H1 (cell line): ENCODE results near the gene VWF. TPM values are rescaled to one million over a fixed set of nuclear protein-coding genes. Genes with fewer than 3 reads are reported as not detected.

ENCODE experiments used
- CTCF ChIA-PET: fragments of 300-600 bp; sonication (Branson Sonifier 250); formaldehyde crosslinking; loops from one replicate; lab custom pipeline; 2021; ENCODE audit not compliant: partially characterized antibody; lab: Charles Lee
- POLR2A ChIA-PET: fragments of 300-600 bp; sonication (Branson Sonifier 250); formaldehyde crosslinking; loops from one replicate; lab custom pipeline; 2021; ENCODE audit warnings: inconsistent platforms; ENCODE audit not compliant: partially characterized antibody; lab: Charles Lee
- DNase-seq, 2 experiments: peaks; one replicate each; pipeline versions ENCODE4 v3.0.0 to v3.0.0-alpha.2; 2010 to 2022; ENCODE audit warnings: low spot score in 2 of 2, low read depth in 1 of 2, mixed read lengths in 1 of 2
- FAIRE-seq: peaks from 2 replicates; lab custom pipeline; 2011; peaks lifted over from hg19 to GRCh38; lab: Jason Lieb, UNC
- H2AFZ ChIP-seq: 2 replicates; pipeline ENCODE4 v1.8.1; 2012; ENCODE audit warnings: low read length, inconsistent platforms
- H2AK5ac ChIP-seq: 2 replicates; pipeline ENCODE4 v1.6.1; 2013; ENCODE audit warnings: low read depth, low read length
- H2BK120ac ChIP-seq: replicated peaks from 2 replicates; pipeline ENCODE3; 2013; ENCODE audit warnings: low read depth, low read length, inconsistent platforms
- H2BK12ac ChIP-seq: 2 replicates; pipeline ENCODE4 v1.6.1; 2013; ENCODE audit warnings: low read depth, low read length
- H2BK15ac ChIP-seq: 2 replicates; pipeline ENCODE4 v1.6.1; 2013; ENCODE audit warnings: low read length
- H2BK20ac ChIP-seq: 2 replicates; pipeline ENCODE4 v1.6.1; 2013; ENCODE audit warnings: low read length
- H2BK5ac ChIP-seq: 2 replicates; pipeline ENCODE4 v1.6.1; 2013; ENCODE audit warnings: low read depth, low read length
- H3K14ac ChIP-seq: 2 replicates; pipeline ENCODE4 v1.6.1; 2013; ENCODE audit warnings: inconsistent platforms; ENCODE audit not compliant: insufficient read length
- H3K18ac ChIP-seq: 2 replicates; pipeline ENCODE4 v1.6.1; 2013; ENCODE audit warnings: low read length; ENCODE audit errors: extremely low read depth
- H3K23ac ChIP-seq: 2 replicates; pipeline ENCODE4 v1.6.1; 2013; ENCODE audit warnings: inconsistent platforms; ENCODE audit not compliant: insufficient read length
- H3K23me2 ChIP-seq: 2 replicates; pipeline ENCODE4 v1.6.1; 2013; ENCODE audit warnings: low read depth, low read length
- H3K27ac ChIP-seq: 2 replicates; pipeline ENCODE4 v1.6.1; 2011; ENCODE audit warnings: low read depth, low read length, inconsistent platforms
- H3K27me3 ChIP-seq, 4 experiments: replicated peaks in 1 of 4; 1 replicate in 1 of 4; 2 replicates in 3 of 4; pipeline versions ENCODE4 v1.6.1 to v1.8.1; 2011 to 2013; ENCODE audit warnings: low read length in 3 of 4, mild to moderate bottlenecking in 3 of 4, inconsistent platforms in 2 of 4, mixed read lengths in 2 of 4, moderate library complexity in 1 of 4; ENCODE audit not compliant: control insufficient read depth in 3 of 4, insufficient read depth in 3 of 4; ENCODE audit errors: extremely low read depth in 1 of 4
- H3K36me3 ChIP-seq, 4 experiments: 2 replicates each; pipeline versions ENCODE4 v1.6.1 to v1.8.1; 2011 to 2013; ENCODE audit warnings: mild to moderate bottlenecking in 4 of 4, low read length in 3 of 4, moderate library complexity in 2 of 4, control low read depth in 1 of 4, inconsistent platforms in 1 of 4; ENCODE audit not compliant: insufficient read depth in 4 of 4, control insufficient read depth in 2 of 4
- H3K4ac ChIP-seq: replicated peaks from 2 replicates; pipeline ENCODE3; 2013; ENCODE audit warnings: low read length, low read depth, mixed read lengths, inconsistent platforms; ENCODE audit not compliant: insufficient read length
- H3K4me1 ChIP-seq, 4 experiments: replicated peaks in 1 of 4; 1 replicate in 1 of 4; 2 replicates in 3 of 4; pipeline versions ENCODE4 v1.6.1 to v1.8.1; 2011 to 2013; ENCODE audit warnings: low read length in 3 of 4, inconsistent platforms in 2 of 4, mixed read lengths in 1 of 4; ENCODE audit not compliant: insufficient read depth in 4 of 4, control insufficient read depth in 3 of 4
- H3K4me2 ChIP-seq, 2 experiments: 2 replicates each; pipeline versions ENCODE4 v1.6.1 to v1.8.1; 2011 to 2013; ENCODE audit warnings: low read depth in 2 of 2, low read length in 2 of 2, control low read depth in 1 of 2, inconsistent platforms in 1 of 2, mild to moderate bottlenecking in 1 of 2; ENCODE audit not compliant: insufficient read depth in 1 of 2
- H3K4me3 ChIP-seq, 4 experiments: fragments of 200-600, 300-600 bp in 1 of 4; sonication (generic), shearing (Covaris generic), sonication (Bioruptor Twin) in 1 of 4; 2 replicates each; pipeline versions ENCODE4 v1.5.1 to v1.8.1; 2011 to 2016; ENCODE audit warnings: low read length in 4 of 4, low read depth in 3 of 4, control low read depth in 2 of 4, inconsistent platforms in 2 of 4, mild to moderate bottlenecking in 2 of 4, mixed read lengths in 1 of 4, moderate library complexity in 1 of 4; ENCODE audit not compliant: insufficient read depth in 2 of 4; ENCODE audit errors: extremely low read depth in 1 of 4
- H3K56ac ChIP-seq: replicated peaks from 2 replicates; pipeline ENCODE3; 2013; ENCODE audit warnings: low read depth, mild to moderate bottlenecking, mixed read lengths, low read length, inconsistent platforms; ENCODE audit not compliant: insufficient read length
- H3K79me1 ChIP-seq: 2 replicates; pipeline ENCODE4 v1.6.1; 2013; ENCODE audit warnings: low read depth, low read length, control low read depth
- H3K79me2 ChIP-seq, 2 experiments: 2 replicates each; pipeline versions ENCODE4 v1.6.1 to v1.8.1; 2012 to 2013; ENCODE audit warnings: low read length in 2 of 2, mild to moderate bottlenecking in 2 of 2, inconsistent platforms in 1 of 2; ENCODE audit not compliant: insufficient read depth in 2 of 2, control insufficient read depth in 1 of 2
- H3K9ac ChIP-seq, 4 experiments: replicated peaks in 1 of 4; 1 replicate in 1 of 4; 2 replicates in 3 of 4; pipeline versions ENCODE4 v1.6.1 to v1.8.1; 2011 to 2013; ENCODE audit warnings: low read depth in 3 of 4, low read length in 3 of 4, control low read depth in 2 of 4, mild to moderate bottlenecking in 2 of 4, moderate library complexity in 2 of 4, inconsistent platforms in 1 of 4; ENCODE audit errors: extremely low read depth in 1 of 4
- H3K9me3 ChIP-seq, 2 experiments: 2 replicates each; pipeline versions ENCODE4 v1.6.1 to v1.8.1; 2012 to 2013; ENCODE audit warnings: mild to moderate bottlenecking in 2 of 2, moderate library complexity in 2 of 2, control low read depth in 1 of 2, inconsistent platforms in 1 of 2, low read depth in 1 of 2, low read length in 1 of 2, mixed read lengths in 1 of 2; ENCODE audit not compliant: insufficient read depth in 2 of 2
- H4K20me1 ChIP-seq, 2 experiments: replicated peaks in 1 of 2; 2 replicates each; pipeline versions ENCODE3 to v1.8.1; 2011 to 2013; ENCODE audit warnings: inconsistent platforms in 2 of 2, low read length in 2 of 2, mild to moderate bottlenecking in 1 of 2; ENCODE audit not compliant: insufficient read depth in 2 of 2, control insufficient read depth in 1 of 2
- H4K5ac ChIP-seq: 2 replicates; pipeline ENCODE4 v1.6.1; 2013; ENCODE audit warnings: low read length, low read depth, mixed read lengths, inconsistent platforms; ENCODE audit not compliant: insufficient read length
- H4K8ac ChIP-seq: 2 replicates; pipeline ENCODE4 v1.8.0; 2013; ENCODE audit warnings: mild to moderate bottlenecking, moderate library complexity, low read length, inconsistent platforms; ENCODE audit not compliant: insufficient read depth; ENCODE audit errors: extremely low read depth
- H4K91ac ChIP-seq: replicated peaks from 2 replicates; pipeline ENCODE3; 2013; ENCODE audit warnings: low read length, mixed read lengths, inconsistent platforms; ENCODE audit not compliant: insufficient read length
- ATF2 ChIP-seq: IDR thresholded peaks from 2 replicates; pipeline ENCODE4 v1.6.1; 2012; ENCODE audit warnings: low read length, inconsistent platforms
- SIN3A ChIP-seq, 2 experiments: IDR thresholded peaks in 1 of 2; conservative IDR thresholded peaks in 1 of 2; 2 replicates each; pipeline ENCODE4 v1.6.1; 2011 to 2012; ENCODE audit warnings: low read length in 2 of 2, improper control_type of control experiment in 1 of 2, low read depth in 1 of 2, mild to moderate bottlenecking in 1 of 2
- ZNF274 ChIP-seq: IDR thresholded peaks from 2 replicates; pipeline ENCODE4 v1.7.0; 2012; ENCODE audit warnings: low read length, borderline replicate concordance; ENCODE audit errors: extremely low read depth
- whole genome bisulfite sequencing, 2 experiments: shearing (Covaris generic) in 1 of 2; methylation state at CpG; one replicate each; pipeline versions ENCODE4 v1.1.6 to v1.1.7; 2013 to 2015; ENCODE audit warnings: low lambda C conversion rate in 2 of 2, mixed read lengths in 2 of 2, inconsistent platforms in 1 of 2, low coverage in 1 of 2, missing lambda C conversion rate in 1 of 2; ENCODE audit not compliant: insufficient replicate concordance in 2 of 2, insufficient coverage in 1 of 2, insufficient read length in 1 of 2; ENCODE audit errors: extremely low coverage in 1 of 2, missing lambda C conversion rate in 1 of 2; 5-methylcytosine and 5-hydroxymethylcytosine counted together
- polyA plus RNA-seq, 7 experiments: library from polyadenylated mRNA; depleted of rRNA in 3 of 7; stranded (reverse) in 5 of 7; unstranded in 2 of 7; fragments of >200 nt in 5 of 7; fragments of 200-250 nt in 2 of 7; gene quantifications; 1 replicate in 5 of 7; 2 replicates in 1 of 7; 4 replicates in 1 of 7; pipeline versions ENCODE4 v1.2.1 to v1.2.3, GENCODE V29; 2011 to 2013; ENCODE audit warnings: missing spikeins in 2 of 7, mixed read lengths in 2 of 7
- total RNA-seq: library from RNA; stranded (reverse); fragmentation: NEBNext Ultra II Directional; extraction: Animal tissue kit (Norgen Biotek cat#: 25700); gene quantifications from 2 replicates; pipeline ENCODE4 v1.2.1, GENCODE V29; 2021

Gene VWF
- total and polyA plus RNA-seq, 2 of the 8 experiments (the other 6 are each of a cell fraction or from before 2014, with no cell fraction given) = 0.39 to 0.60 TPM

DNA sequence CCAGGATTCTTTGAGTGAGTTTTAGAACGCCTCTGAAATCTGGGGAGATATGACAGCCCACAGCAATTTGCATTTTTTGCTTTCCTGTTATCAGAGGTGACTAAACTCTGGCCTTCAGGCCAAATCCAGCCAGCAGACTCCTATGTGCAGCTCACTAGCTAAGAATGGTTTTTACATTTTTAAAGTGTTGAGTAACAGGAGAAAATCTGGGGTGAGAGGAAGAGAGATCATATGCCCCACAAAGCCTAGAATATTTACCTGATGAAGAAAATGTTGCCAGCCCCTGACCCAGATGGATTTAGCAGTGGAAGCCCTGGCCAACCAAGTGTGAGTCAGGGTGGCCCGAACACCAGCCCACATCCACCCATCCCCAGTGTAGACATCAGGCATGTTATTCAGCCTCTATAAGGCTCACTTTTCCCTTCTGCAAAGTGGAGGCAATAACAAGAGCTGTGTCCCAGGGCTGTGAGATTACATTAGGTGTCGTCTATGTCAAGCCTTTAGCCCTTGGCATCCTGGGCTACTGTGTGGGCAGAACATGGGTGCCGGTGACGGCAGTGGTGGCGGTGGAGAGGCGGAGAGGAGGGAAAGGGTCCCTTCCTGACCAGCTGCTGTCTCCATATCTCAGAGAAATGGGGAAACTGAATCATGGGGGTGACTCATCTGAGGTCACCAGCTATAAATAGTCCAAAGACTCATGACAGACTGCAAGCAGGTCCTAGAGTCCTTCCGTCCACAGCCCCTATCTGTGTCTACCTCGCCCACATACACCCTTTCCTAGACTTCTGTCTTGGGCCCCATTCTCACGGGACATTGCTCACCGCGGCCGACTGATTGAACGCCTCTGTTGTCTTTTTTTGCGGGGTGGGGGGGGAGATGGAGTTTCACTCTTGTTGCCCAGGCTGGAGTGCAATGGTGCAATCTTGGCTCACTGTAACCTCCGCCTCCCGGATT lies 43.1 kb upstream of the VWF start:
- 92% methylated on average over 17 of the region's 17 CpGs; no CpG with 5 or more reads in 1 of the 2 experiments for WGBS, 2 experiments
- H4K5ac ChIP-seq = no peak overlapping the region
- no peak overlapping the region for H2BK5ac ChIP-seq
- H3K9me3 ChIP-seq = no peaks in the 10 kb centered on the region
- ChIA-PET POLR2A (no interaction called here), CTCF (interaction anchor here (0.8 to 2.4 kb wide), 5 partner anchors 26 to 130 kb away, joined by 3 to 7 read pairs (median 4); no protein-coding TSS in a partner anchor)
- H3K23me2 ChIP-seq = no peaks in the 10 kb centered on the region
- FAIRE-seq (no peak), DNase-seq (no peak)
- H3K4ac ChIP-seq = no peak overlapping the region
- no peak overlapping the region for H4K91ac ChIP-seq
- H3K4me3 ChIP-seq = no peak overlapping the region
- H3K23ac ChIP-seq = no peak overlapping the region
- H2AK5ac ChIP-seq = no peak overlapping the region
- H2BK12ac ChIP-seq = no peak overlapping the region
- no peak overlapping the region for H3K9ac ChIP-seq
- no peak overlapping the region for H3K18ac ChIP-seq
- no peaks in the 10 kb centered on the region for H3K36me3 ChIP-seq
- no peak overlapping the region for H2BK120ac ChIP-seq
- no peak overlapping the region for H3K56ac ChIP-seq
- H4K8ac ChIP-seq = no peak overlapping the region; the same call in 1 of the 2 replicates
- H3K79me2 ChIP-seq = no peaks in the 10 kb centered on the region
- no peaks in the 10 kb centered on the region for H3K4me1 ChIP-seq
- H3K4me2 ChIP-seq = no peak overlapping the region
- no peak overlapping the region for H2AFZ ChIP-seq
- no peak overlapping the region for H3K14ac ChIP-seq
- H3K27me3 ChIP-seq = no peaks in the 10 kb centered on the region
- no peak overlapping the region for H2BK20ac ChIP-seq
- H2BK15ac ChIP-seq = no peak overlapping the region
- H3K79me1 ChIP-seq = no peaks in the 10 kb centered on the region
- H3K27ac ChIP-seq = no peak overlapping the region
- H4K20me1 ChIP-seq = no peaks in the 10 kb centered on the region
- TF ChIP-seq ATF2 = no peak
- TF ChIP-seq ZNF274 = no peak
- no peak for TF ChIP-seq SIN3A (conservative IDR thresholded peaks at IDR 0.05 in 1 of 2, IDR thresholded peaks at IDR 0.05 in 1 of 2; ENCODE audit: low read depth in 1 of 2, low read length in 2 of 2)
